NCI-H510A treated with DMSO at 0.1 percent for 48 hours (cell line): ENCODE results near the gene IGSF8.
"Not testable (repeated sequence)": the region's sequence is repeated elsewhere in the genome, so short reads cannot be mapped to it uniquely, and the experiment has no call there.

ENCODE experiments used
- DNase-seq: peaks from one replicate; lab custom pipeline; 2025; lab: John Stamatoyannopoulos, UW

IGSF8 gene

GRCh38 chr1:160126342-160126741 lies 27.9 kb upstream of the IGSF8 start:
- DNase-seq: not testable (repeated sequence)

GRCh38 chr1:160125746-160126145 lies 27.3 kb upstream of the IGSF8 start:
- DNase-seq: no peak

DNA sequence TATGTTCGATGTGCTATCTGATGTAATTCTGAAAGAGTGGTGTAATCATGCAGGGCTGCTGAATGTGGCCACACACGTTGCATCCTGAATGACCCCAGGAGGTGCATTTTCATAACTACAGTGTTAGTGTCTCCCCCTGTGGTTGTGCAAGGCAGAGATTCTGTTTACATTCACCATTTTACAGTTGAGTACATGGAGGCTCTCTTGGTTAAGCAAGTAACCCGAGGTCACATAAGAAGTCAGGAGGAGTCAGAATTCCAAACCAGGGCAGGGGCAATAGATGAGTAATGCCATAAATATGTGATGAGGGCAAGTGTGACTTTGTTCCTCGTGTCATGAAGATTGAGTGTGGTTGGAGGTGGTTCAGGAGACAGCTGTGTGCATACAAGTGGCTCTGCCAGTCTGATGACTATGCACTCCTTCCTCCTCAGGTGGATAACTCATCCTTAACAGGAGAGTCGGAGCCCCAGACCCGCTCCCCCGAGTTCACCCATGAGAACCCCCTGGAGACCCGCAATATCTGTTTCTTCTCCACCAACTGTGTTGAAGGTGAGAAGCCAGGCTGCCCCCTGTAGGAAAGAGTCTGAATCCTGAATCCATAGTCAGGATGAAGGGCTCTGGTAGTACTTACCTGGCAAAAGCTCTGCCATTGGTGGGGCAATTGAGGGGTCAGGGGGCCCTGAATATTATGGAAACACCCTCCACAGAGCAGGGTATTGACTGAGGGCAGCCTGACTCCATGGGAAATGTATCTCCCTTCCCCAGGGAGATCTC lies 26.5 kb upstream of the IGSF8 start:
- no peak for DNase-seq

- DNase-seq: no peak
These were observed 25.3 kb upstream of the IGSF8 start for GRCh38 chr1:160123726-160124125.

DNA sequence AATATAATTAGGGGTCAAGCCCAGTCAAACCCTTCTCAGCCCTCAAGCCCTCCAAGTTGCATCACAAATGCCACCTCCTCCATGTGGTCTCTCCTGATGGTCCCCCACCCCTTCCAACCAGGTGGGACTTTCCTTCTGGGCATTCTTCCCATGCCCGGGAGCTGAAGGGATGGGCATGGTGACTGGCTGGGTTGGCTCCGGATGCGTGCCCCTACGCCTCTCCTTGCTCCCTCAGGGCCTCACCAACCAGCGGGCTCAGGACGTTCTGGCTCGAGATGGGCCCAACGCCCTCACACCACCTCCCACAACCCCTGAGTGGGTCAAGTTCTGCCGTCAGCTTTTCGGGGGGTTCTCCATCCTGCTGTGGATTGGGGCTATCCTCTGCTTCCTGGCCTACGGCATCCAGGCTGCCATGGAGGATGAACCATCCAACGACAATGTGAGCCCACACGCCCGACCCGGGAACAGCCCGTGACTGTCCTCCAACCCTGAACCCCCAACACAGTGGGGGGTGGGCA lies 24.6 kb upstream of the IGSF8 start:
- no peak for DNase-seq

DNA sequence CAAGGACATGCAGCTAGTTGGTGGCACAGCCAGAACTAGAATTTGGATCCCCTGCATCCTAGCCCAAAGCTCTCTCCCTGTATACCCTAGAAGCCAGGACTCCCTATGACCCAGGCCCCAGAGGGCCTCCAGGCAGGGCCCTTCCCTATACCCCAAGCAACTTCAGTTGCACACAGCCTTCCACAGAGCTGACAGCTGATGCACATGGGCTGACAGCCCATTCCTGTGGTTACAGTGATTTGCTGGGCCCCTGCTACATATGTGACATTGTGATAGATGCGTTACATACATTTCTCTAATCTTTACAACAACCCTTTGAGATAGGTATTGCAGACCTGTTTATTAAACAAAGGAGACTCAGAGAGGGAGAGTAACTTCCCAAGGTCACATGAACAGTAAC lies 23.0 kb upstream of the IGSF8 start:
- DNase-seq: no peak

GRCh38 chr1:160120797-160121196 lies 22.4 kb upstream of the IGSF8 start:
- no peak for DNase-seq

GRCh38 chr1:160118928-160119327 lies 20.5 kb upstream of the IGSF8 start:
- no peak for DNase-seq

DNA sequence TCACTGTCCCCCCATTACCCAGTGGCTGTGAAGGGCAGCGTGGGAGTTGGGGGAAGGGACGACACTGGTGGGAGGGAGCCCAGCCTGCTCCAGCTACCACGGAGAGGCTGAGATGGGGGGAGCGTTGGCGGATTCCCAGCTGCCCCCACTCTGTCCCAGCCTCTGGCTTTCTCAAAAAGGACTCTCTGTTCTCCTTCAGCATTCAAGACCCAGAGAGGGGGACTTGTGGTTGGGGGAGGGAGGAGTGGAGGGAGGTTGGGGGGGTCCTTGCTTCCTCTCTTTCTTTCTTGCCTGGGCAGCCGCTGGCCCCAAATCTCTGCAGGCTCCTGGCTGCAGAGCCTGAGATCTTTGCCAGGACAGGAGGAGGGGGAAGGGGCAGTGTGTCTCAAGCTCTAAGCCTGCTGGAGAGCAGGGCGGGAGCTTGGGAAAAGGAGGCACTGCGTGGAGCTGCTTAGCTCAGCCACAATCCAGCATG lies 19.3 kb upstream of the IGSF8 start:
- DNase-seq: no peak

- no peak for DNase-seq
These were observed 18.9 kb upstream of the IGSF8 start for GRCh38 chr1:160117300-160117699.

GRCh38 chr1:160116283-160117147 lies 18.1 kb upstream of the IGSF8 start:
- no peak for DNase-seq

DNA sequence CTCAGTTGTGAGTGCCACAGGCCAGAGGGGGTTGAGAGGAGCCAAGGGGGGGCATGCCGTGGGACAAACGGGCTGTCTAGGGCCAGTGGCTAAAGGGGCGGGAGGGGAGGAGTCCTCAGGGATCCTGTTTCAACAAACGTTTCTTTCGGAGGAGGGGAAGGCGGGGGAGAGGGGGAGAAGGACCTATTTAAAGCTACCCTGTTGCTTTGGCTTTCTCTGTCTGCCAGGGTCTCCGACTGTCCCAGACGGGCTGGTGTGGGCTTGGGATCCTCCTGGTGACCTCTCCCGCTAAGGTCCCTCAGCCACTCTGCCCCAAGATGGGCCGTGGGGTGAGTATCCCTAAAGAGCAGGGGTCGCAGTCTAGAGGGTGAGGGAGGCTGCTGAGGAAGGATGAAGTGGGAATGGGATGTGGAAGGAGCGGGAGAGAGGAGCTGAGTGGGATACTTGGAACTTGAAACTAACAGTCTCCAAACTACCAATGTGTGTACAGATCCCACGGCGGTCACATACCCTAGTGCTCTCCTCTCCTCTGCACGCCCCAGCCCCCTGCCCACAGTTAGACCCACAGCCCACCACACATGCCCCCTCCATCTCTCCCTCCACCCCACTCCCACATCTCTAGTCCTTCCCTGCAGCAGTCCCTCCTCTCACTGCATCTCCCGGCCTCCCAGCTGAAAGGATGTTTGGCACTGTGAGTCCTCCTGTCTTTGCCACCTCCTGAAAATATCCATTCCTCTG lies 17.3 kb upstream of the IGSF8 start, which contains the start of gene ATP1A2:
ATP1A2 (plus strand) TSS at position 215 of the 738 bp plus-strand sequence; CDS start at position 318, 103 bp downstream.
- DNase-seq: no peak

DNA sequence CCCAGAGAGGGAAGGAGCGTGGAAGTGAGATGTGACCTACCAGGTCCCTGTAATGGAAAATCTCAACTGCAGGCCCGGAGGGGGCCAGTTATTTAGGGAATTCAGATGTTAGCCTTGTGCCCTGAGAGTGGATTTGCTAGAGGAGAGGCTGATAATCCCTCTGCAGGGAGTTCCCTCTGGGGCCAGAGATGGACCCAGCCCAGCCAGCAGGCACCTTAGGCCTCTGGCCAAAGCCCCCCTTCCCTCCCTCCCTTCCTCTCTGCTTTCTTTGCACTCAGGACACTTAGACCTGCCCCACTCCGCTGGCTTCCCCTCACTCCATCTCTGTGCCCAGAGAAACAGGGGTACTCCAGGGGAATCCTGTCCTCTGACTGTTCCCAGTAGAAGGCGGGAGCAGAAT lies 15.7 kb upstream of the IGSF8 start:
- no peak for DNase-seq

- DNase-seq: no peak
These were observed 15.0 kb upstream of the IGSF8 start for GRCh38 chr1:160113407-160113806.

DNA sequence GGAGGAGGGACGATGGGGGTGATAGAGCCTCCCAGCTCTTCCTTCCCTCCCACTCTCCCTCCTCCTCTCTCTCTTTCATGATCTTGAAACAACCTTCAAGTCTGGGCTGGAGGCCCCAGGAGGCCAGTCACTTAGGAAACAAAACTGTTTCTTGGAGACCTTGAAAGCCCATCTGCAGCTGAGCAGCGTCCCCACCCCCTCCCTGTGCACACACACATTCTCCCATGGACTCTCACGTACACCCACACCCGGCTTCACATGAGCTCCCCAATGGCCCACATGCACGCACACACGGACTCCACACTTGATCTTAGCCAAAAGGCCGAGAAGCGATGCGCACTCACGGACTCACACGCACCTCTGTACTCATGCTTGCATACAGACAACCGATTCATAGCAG lies 13.9 kb upstream of the IGSF8 start:
- DNase-seq: no peak

GRCh38 chr1:160111462-160111861 lies 13.0 kb upstream of the IGSF8 start:
- DNase-seq: not testable (repeated sequence)

DNA sequence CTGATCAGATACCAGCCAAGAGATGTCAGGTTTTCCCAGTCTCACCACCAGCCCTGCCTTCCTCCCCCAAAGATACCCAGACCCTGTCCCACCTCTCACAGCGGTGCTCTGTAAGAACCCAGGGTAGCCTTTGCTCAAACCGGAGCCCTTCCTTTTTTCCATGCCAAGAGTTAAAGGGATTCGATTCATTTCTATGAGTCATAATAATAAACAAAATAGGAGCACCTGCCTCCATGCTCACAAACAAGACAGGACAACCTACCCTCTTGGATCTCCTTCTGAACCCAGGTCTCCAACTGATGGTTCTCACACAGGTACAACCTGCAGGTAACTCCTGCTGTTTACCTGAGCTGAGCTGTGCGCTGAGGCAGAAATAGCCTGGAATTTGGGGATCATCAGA lies 11.3 kb upstream of the IGSF8 start:
- DNase-seq: no peak

DNA sequence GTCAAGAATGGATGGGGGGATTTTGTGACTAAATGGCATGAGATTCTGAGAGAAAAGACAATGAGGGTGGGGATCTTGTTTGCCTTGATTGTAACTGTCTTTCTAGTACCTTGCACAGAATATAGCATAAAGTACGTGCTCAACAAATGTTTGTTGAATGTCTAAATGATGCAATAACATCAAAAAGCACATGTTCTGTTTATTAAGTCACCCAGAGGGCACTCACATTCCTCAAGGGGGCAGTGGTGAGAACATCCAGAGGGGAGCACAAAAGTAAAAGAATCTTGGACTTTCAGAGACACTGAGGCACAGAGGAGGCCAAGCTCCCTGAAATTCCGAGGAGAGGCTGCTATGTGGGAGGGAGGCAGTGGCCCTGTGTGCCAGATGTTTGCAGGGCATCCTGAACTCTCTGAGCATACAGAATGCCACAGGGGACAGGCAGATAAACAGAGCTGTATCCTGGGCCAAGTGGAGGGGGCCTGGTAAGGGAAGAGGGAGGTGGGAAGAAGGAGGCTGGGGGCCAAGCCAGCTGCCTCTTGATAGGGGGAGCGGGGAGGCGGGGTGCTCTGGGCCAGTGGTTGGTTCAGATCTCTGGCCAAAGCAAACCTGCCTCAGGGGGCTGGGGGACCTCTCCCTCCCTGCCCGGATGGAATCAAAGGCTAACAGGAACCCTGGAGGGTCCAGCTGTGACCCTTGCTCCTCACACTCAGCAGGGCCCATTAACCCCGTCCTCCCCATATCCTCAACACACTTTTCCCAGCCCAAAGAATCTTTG lies 10.7 kb upstream of the IGSF8 start:
- no peak for DNase-seq

- no peak for DNase-seq
These were observed 9.1 kb upstream of the IGSF8 start for GRCh38 chr1:160107512-160107911.

DNA sequence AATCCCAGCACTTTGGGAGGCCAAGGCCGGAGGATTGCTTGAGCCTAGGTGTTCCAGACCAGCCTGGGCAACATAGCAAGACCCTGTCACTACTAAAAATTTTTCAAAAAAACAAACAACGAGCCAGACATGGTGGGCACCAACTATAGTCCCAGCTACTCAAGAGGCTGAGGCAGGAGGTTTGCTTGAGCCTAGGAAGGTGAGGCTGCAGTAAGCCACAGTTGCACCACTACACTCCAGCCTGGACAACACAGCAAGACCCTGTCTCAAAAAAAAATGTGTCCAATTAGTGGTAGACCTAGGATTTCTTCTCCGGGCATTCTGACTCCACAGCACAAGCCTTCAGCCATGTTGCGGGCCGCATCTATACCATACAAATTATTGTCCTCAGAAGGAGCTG lies 6.7 kb upstream of the IGSF8 start:
- no peak for DNase-seq

- DNase-seq: no peak
These were observed 6.1 kb upstream of the IGSF8 start for GRCh38 chr1:160104486-160104885.
